Mononuclear cell (primary cell): ENCODE results near the gene EIF5A. TPM values are rescaled to one million over a fixed set of nuclear protein-coding genes. Genes with fewer than 3 reads are reported as not detected.

Experiments used
- total RNA-seq: library from RNA; depleted of rRNA; stranded (reverse); fragments of >200 nt; gene quantifications from one replicate; pipeline ENCODE4 v1.2.3, GENCODE V29; 2012

EIF5A gene
- total RNA-seq, 1 donor, result 340 TPM

Other genes with a start within 250 kb of the EIF5A start
- 8.6 TPM for gene CLEC10A, start 227.4 kb upstream of the EIF5A start, total RNA-seq
- 12.9 TPM for gene ASGR2, start 192.8 kb upstream of the EIF5A start, total RNA-seq
- 4.6 TPM for gene ASGR1, start 128.3 kb upstream of the EIF5A start, total RNA-seq
- 9.0 TPM for gene DLG4, start 87.8 kb upstream of the EIF5A start, total RNA-seq
- 143 TPM for gene ACADVL, start 87.7 kb upstream of the EIF5A start, total RNA-seq
- 23.1 TPM for gene DVL2, start 73.1 kb upstream of the EIF5A start, total RNA-seq
- gene PHF23, start 68.2 kb upstream of the EIF5A start, total RNA-seq, result 6.5 TPM
- gene GABARAP, start 65.2 kb upstream of the EIF5A start, total RNA-seq, result 396 TPM
- gene CTDNEP1, start 55.9 kb upstream of the EIF5A start, total RNA-seq, result 38.8 TPM
- gene ELP5, start 55.4 kb upstream of the EIF5A start, total RNA-seq, result 14.4 TPM
- gene CLDN7, start 45.1 kb upstream of the EIF5A start, total RNA-seq, result 0.10 TPM
- not detected for gene SLC2A4, start 25.9 kb upstream of the EIF5A start, total RNA-seq
- gene YBX2, start 13.0 kb upstream of the EIF5A start, total RNA-seq, result not detected
- 65.9 TPM for gene GPS2, start 7.7 kb downstream of the EIF5A start, total RNA-seq
- 4.8 TPM for gene NEURL4, start 21.7 kb downstream of the EIF5A start, total RNA-seq
- gene ACAP1, start 28.9 kb downstream of the EIF5A start, total RNA-seq, result 107 TPM
- gene KCTD11, start 44.5 kb downstream of the EIF5A start, total RNA-seq, result 0.73 TPM
- gene TMEM95, start 47.5 kb downstream of the EIF5A start, total RNA-seq, result not detected
- 5.5 TPM for gene TNK1, start 73.5 kb downstream of the EIF5A start, total RNA-seq
- gene PLSCR3, start 86.9 kb downstream of the EIF5A start, total RNA-seq, result 21.6 TPM
- 41.1 TPM for gene TMEM256, start 96.5 kb downstream of the EIF5A start, total RNA-seq
- gene NLGN2, start 100.2 kb downstream of the EIF5A start, total RNA-seq, result 0.73 TPM
- not detected for gene SPEM1, start 112.7 kb downstream of the EIF5A start, total RNA-seq
- not detected for gene SPEM2, start 118.0 kb downstream of the EIF5A start, total RNA-seq
- gene SPEM3, start 121.2 kb downstream of the EIF5A start, total RNA-seq, result under 0.01 TPM
- 4.6 TPM for gene TMEM102, start 127.8 kb downstream of the EIF5A start, total RNA-seq
- gene FGF11, start 131.9 kb downstream of the EIF5A start, total RNA-seq, result 0.21 TPM
- gene CHRNB1, start 137.4 kb downstream of the EIF5A start, total RNA-seq, result 3.3 TPM
- 30.9 TPM for gene ZBTB4, start 172.0 kb downstream of the EIF5A start, total RNA-seq
- gene SLC35G6, start 173.8 kb downstream of the EIF5A start, total RNA-seq, result not detected
- gene POLR2A, start 176.7 kb downstream of the EIF5A start, total RNA-seq, result 174 TPM
- gene TNFSF12, start 241.4 kb downstream of the EIF5A start, total RNA-seq, result 14.4 TPM